IPS-11a (cell line): Measurements from ENCODE around the gene ABCD1.
"Not testable (repeated sequence)": the region's sequence is repeated elsewhere in the genome, so short reads cannot be mapped to it uniquely, and the experiment has no call there.

Experiments used
- H3K4me3 ChIP-seq: one replicate; pipeline ENCODE4 v1.5.1; 2013; ENCODE audit warnings: low read depth, low read length, control low read depth

Gene ABCD1

DNA sequence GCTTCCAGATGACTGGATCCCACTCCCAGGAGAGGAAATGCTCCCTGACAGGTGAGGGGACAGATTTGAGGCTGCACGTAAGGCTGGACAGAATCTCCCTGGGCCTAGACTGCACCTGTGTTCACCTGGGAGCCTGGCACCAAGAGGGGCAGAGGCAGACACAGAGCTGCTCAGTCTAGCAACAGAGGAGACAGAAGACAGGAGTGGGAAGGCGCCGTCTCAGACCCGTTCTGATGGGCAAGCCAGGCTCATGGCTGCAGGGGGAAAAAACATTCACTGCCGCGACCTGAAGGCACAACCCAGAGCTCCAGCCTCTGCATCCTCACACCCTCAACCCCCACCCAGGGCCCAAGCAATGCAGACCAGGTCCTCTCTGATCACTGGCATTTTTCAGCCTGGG, 17.2 kb upstream of the ABCD1 start:
- H3K4me3 ChIP-seq, result no peak overlapping the region

DNA sequence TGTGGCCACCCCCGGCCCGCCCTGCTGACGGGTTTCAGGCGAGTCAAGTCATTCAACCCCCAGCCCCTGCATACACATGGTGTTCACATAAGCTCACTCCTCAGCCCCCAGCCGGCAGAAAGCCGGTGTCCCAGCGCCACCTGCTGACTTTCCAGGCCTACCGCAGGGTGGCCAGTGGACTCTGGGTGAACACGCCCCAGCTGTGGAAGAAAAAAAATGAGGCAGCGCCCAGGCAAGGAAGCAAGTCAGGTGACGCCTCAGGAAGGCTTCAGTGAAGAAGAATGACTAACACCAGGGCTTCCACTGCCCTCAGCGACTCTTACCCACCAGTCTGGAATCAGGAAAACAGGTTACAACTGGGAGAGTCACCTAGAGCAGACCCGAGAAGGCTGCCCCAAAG, 16.2 kb upstream of the ABCD1 start:
- H3K4me3 ChIP-seq, result no peak overlapping the region

DNA sequence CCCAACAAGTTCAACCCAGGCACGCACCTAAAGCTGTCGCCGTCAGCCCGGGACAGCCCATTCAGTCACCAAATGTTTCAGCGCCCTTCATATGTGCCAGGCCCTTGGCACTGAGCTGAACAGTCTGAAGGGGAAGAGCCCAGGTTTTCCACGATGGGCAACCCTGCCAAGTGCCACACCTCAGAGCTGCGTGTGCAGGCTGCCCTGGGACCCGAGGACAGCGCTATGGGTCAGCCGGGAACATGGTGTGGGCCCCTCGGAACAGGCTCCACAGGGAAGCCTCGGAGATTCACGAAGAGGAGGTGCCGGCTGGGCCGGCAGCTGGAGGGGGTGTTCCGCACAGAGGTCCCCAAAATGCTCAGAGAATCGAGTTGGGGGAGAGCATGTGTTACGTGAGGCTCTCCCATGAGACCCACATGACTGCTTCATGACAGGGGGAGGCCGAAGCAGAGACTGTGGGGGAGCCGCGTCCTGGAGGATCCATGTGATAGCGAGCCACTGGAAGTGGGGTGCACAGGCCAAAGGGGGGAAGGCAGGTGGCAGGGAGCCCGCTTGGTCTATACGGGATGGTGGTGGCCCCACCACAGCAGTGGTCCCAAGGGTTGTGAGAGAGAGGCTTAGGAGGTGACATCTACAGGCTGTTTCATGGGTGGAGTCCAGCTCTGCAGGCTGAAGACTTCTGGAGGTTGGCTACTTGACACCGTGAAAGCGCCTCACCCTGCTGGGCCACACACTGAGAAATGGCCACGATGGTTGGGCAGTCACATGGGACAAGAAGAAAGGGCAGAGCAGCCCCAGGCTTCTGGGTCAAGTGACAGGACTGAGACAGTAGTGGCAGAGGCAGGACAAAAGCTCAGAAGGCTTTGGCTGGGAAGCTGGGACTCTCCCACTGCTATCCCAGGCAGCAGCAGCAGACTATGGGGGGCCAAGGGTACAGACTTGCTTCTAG, 14.7 kb upstream of the ABCD1 start:
- H3K4me3 ChIP-seq, result no peak overlapping the region

DNA sequence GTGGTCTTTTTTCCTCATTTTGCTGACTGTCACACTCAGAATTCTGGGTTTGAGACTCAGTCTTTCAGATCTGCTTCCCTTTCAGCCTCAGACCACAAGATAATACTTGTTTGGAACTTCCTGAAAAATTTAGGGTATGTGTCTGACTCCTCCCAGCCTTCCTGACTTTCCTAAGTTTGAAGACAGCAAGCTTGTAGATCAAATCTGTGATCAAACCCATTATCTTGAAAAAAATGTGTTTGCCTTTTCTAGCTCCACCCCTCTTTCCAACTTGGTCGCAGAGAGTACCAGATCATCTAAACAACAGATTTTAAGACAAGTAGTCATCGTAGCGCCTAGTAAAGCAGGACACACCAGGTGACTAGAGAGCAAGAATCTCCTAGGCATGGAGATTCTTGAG, 10.4 kb upstream of the ABCD1 start:
- H3K4me3 ChIP-seq, result no peak overlapping the region

DNA sequence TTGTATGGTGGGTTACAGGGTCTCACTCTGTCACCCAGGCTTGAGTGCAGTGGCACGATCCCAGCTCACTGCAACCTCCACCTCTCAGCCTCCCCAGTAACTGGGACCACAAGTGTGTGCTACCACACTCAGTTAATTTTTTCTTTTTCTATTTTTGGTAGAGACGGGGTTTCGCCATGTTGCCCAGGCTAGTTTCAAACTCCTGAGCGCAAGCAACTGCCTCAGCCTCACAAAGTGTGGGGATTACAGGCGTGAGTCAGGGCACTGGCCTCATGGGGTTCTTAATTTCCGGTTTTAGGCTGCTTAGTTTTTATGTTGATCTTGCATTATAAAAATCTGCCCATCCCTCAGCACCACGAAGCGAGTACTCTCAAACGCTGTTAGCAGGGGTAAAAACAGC, 7.2 kb upstream of the ABCD1 start:
- H3K4me3 ChIP-seq, result no peak overlapping the region

DNA sequence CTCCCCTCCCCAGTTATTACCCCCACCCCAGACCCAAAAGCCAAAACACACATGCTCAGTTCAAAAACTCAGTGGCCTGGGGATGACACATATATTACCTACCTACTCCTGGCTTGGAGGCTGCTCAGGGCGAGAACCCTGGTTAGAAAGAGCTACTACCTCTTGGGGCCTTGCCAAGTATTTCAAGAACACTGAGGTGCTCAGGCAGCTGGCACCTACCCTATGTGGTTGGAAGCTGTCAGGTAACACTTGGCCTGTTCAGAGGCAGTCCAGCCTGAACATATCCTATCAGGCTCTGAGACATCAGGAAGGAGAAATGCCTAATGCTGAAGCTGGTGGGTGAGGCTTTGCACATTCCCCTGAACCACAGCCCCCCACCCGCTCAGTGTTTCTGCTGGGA, 5.4 kb upstream of the ABCD1 start:
- no peak overlapping the region for H3K4me3 ChIP-seq

DNA sequence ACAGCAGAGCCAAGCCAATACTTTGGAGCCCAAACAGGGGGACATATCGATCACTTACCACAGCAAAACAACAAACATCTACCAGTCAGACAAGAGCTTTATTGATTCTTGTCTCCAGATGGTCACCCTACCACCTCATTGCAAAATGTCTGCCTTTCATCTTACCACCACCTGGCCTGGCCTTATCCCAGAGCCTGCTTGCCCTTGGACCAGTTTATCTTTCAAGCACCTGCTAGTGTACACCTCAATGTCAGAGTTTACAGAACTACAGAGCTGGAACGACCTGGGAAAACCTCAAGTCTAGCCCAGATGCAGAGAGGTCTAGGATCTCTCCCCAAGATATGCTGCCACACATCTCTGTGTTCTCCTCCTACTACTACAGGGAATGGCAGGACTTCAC, 5.0 kb upstream of the ABCD1 start:
- no peak overlapping the region for H3K4me3 ChIP-seq

DNA sequence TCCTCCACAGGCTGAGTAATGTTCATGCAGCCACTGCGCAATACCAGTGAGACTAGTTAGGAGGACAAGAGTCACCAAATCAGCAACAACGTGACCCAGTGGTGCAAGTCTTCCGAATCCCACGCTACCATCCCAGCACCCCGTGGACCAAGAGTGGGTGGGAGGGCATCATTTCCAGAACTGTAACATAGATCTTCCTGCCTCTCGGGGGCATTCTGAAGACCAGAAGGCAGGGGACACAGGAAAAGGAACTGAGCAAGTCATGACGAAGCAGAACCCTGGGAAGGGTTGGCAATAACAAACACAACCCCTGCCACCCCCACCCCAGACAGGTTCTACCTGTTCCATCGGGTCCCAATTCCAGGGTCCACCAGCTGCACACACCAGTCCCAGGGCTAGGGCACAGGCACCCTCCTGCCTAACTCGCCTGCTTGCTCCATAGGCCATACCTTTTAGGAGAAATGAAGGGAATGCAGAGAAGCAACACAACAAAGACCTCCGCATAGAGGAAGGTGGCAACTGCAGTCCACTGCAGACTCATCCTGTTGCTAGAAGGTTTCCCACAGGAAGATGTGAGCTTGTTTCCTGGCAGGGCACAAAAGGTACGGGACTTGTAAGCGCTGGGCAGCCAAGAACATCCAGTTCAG, 1.8 kb upstream of the ABCD1 start:
- H3K4me3 ChIP-seq, result peak overlapping the region; percentile 65

DNA sequence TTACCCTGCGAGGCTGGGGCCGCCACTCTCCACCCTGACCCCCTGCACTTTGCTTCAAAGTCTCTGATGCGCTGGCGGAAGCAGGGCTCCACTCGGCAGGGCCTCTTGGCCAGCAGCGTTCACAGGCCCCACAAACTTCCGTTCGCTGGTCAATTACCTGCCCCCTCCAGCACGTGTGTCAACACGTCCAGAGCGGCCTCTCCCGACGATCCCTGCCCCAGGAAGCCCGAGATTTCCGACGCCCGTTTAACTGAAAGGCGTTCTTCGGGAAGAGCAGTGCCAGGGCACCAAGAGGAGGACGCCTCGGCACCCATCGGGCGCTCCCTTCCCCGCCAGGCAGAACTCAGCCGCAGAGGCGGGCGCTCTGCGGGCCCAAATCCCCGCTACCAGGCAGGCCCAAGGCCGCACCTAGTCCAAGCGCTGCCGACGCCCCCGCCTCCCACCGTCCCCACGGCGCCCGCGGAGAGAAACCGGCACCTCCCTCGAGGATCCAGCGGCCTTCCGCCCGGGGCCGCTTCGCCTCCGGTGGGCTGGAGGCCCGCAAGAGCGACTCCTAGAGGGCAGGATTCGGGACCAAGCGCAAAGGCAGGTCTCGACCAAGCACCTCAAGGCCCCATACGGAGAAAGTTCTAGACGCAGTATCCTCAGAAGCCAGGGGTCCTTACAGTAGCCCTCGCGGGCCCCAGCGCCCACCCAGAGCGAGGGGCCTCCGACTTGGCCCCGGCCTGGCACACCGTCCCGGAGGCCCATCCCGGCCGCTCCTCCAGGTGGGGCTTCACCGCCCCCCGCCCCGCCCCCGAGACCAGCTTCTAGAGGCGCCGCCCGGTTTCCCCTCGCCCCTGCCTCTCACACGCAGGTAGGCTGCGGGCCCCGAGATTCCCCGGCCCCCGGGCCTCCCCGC, 1.1 kb upstream of the ABCD1 start:
- H3K4me3 ChIP-seq, result peak overlapping the region; percentile 65

DNA sequence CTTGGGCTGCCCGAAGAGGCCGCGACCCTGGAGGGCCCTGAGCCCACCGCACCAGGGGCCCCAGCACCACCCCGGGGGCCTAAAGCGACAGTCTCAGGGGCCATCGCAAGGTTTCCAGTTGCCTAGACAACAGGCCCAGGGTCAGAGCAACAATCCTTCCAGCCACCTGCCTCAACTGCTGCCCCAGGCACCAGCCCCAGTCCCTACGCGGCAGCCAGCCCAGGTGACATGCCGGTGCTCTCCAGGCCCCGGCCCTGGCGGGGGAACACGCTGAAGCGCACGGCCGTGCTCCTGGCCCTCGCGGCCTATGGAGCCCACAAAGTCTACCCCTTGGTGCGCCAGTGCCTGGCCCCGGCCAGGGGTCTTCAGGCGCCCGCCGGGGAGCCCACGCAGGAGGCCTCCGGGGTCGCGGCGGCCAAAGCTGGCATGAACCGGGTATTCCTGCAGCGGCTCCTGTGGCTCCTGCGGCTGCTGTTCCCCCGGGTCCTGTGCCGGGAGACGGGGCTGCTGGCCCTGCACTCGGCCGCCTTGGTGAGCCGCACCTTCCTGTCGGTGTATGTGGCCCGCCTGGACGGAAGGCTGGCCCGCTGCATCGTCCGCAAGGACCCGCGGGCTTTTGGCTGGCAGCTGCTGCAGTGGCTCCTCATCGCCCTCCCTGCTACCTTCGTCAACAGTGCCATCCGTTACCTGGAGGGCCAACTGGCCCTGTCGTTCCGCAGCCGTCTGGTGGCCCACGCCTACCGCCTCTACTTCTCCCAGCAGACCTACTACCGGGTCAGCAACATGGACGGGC, 579 bp downstream of the ABCD1 start:
- no peak overlapping the region for H3K4me3 ChIP-seq

DNA sequence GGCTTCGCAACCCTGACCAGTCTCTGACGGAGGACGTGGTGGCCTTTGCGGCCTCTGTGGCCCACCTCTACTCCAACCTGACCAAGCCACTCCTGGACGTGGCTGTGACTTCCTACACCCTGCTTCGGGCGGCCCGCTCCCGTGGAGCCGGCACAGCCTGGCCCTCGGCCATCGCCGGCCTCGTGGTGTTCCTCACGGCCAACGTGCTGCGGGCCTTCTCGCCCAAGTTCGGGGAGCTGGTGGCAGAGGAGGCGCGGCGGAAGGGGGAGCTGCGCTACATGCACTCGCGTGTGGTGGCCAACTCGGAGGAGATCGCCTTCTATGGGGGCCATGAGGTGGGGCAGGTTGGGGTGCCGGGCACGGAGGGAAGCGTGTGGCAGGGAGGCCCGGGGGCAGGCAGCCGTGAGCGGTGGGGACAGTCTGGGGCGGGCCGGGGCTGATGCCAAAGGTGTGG, 1.2 kb downstream of the ABCD1 start:
- no peak overlapping the region for H3K4me3 ChIP-seq

DNA sequence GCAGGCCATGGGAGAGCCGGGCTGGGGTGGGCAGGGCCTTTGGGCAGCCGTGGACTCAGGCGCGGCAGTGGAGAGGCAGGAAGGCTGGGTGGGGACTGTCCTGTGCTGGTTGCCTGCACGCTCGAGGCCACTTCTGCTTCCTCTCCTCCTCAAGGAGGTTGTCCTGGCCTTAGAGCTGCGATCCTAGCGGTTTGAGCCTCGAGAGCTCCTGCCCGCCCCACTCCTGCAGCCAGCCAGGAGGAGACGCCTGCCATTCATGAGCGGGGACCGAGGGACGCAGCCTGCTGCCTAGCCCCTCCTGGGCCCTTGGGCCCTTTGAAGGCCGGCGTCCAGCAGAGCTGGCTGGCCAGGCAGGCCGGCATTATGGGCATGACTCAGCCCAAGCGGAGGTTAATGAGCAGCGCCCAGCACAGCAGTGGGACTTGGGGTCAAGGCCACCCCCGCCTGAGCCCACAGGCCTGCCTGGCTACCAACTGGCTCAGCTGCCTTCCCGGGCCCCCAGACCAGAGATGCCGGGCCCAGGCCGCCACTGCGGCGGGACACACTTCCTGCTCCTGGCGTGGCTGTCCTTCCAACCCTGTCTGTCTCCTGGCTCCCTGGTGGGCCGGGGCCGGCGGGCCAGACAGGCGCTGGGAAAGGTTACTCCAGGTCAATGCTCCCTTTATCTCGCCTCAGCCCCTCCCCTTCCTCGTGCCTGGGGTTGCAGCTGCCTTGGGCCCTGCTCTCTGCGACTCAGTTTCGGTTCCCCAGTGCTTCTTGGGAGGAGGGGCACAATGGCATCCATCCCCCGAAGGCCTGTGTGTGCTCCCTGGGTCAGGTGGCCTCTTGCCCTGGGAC, 1.8 kb downstream of the ABCD1 start:
- no peak overlapping the region for H3K4me3 ChIP-seq

DNA sequence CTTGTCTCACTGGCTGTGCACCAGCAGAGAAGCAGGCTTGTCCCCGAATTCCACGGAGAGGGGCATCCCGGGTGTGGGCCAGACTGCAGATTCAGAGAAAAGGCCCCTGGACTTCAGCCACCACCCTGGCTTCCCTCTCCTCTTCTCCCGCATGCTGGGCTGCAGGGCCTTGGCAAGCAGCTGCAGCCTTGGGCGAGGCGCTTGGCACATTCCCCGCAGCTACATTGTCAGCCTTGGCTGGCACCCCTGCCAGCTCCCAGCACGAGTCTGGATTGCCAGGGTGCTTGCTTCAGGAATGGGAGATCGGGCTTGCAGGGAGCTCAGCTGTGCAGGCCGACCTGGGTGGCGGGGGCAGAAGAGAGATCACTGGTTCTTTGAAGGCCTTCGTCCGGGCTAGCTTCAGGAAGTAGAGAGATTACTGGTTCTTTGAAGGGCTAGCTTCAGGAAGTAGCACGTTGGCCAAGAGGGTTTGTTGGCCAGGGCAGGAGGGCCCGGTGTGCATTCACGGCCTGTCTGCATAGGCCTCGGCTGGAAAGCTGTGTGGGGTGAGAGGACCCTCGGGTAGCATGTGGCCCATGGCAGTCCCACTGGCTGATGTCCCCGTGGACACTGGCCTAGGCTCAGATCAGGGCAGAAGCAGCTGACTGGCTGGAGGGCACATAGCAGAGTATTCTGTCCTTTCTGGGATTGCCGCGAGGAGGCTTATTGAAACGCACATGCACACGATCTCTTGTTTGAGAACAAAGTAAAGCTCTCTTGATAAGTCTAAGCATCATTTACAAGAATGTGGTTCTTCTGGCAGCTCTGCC, 2.7 kb downstream of the ABCD1 start:
- H3K4me3 ChIP-seq, result no peak overlapping the region

DNA sequence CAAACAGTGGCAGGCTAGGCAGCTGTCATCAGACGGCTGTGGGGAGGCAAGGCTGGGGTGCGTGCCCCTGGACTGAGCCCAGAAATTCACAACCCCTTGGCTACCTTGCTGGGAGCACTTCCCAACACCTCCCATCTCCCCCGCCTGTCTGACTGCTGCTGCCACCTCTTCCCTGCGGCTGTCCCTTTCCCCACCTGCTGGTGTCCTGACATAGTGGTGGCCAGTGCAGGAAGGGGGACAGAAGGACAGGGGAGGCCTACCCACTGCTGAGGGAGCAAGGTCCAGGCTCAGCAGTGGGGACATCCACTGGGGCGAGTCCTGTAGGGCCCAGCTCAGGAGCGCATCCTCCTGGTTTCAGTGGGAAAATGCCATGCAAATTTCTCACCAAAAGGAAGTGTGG, 3.4 kb downstream of the ABCD1 start:
- H3K4me3 ChIP-seq, result no peak overlapping the region

DNA sequence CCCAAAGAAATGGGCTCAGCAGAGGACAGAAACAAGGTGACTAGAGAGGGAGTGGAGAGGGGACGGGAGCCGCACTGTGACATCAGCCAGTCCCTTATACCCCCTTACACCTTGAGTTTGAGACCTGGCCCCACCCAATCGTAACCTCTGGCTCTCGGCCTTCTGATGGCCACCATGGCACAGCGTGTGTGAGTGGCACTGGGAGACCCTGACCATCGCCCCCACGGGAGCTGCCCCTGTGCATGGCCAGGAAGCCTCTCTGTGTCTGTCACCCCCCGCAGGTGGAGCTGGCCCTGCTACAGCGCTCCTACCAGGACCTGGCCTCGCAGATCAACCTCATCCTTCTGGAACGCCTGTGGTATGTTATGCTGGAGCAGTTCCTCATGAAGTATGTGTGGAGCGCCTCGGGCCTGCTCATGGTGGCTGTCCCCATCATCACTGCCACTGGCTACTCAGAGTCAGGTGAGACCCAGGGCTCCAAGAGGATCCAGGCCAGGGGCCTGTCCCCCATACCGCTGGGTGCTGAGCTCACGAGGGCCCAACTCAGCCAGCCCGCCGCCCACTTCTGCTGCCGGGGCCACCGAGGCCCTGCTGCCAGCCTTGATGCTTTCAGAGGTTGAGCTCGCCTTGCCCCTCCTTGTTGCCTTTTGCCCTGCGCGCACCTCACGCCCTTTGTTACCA, 4.4 kb downstream of the ABCD1 start:
- H3K4me3 ChIP-seq, result no peak overlapping the region

DNA sequence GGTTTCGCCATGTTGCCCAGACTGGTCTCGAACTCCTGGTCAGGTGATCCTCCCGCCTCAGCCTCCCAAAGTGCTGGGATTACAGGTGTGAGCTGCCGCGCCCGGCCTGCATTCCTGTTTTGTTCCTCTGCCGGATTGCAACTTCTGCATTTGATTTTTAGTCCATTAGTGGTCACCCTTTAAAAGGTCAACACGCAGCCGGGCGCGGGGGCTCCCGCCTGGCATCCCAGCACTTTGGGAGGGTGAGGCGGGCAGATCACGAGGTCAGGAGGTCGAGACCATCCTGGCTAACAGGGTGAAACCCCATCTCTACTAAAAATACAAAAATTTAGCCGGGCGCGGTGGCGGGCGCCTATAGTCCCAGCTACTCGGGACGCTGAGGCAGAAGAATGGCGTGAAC, 5.5 kb downstream of the ABCD1 start:
- H3K4me3 ChIP-seq, result not testable (repeated sequence)

DNA sequence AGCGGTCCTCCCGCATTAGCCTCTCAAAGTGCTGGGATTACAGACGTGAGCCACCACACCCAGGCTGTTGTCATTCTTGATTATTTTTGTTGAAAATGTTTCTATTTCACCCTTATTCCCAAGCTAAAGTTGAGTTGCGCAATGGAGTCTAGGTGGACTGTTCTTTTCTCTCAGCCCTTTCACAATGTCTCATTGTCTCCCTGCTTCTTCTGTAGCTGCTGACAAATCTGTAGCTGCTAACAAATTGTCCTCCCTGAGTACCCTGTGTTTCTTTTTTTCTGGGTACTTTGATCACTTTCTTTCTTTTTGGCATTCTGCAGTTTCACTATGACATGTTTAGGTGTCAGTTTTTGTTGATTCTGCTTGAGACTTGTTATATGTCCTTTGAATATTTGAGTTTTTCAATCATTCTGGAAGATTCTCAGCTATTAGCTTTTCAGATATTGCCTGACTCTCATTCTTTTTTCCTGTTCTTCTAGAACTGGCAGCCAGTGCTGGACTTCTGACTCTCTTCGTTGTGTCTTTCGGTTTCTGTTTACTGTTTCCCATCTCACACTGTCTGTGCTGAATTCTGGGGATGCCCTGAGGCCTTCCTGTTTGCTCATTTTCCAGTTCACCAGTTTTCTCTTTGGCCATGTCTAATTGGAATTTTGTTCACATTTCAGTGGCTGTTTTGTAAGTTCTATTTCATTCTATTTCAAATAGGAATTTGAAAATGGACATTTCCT, 6.6 kb downstream of the ABCD1 start:
- no peak overlapping the region for H3K4me3 ChIP-seq

DNA sequence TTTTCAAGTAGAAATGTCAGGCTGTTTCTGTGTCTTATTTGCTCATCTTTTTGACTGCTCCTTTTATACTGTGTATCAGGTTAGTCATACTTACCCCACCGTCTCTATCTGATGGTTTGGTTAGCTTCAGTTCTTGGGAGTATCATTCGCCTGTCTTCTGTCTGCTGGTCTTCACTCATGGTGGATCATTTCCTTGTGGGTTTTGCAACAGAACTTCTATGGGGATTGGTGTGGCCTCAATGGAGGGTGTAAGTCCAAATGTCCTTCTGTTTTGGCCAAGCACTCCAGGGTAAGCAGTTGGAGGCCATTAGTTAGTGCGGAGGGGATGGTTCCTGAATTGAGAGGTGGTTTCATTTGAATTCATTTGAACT, 7.2 kb downstream of the ABCD1 start:
- no peak overlapping the region for H3K4me3 ChIP-seq
